Tongue (tissue), 2 donors: ENCODE data around the gene SPOP. TPM values are rescaled to one million over a fixed set of nuclear protein-coding genes. Genes with fewer than 3 reads are reported as not detected.

Source experiments
- DNase-seq: peaks from one replicate; pipeline ENCODE4 v3.0.0-alpha.2; 2015
- total RNA-seq: library from RNA; depleted of rRNA; stranded (reverse); fragments of >200 nt; gene quantifications from one replicate; pipeline ENCODE4 v1.2.3, GENCODE V29; 2014

The SPOP gene
- total RNA-seq, 1 donor from 2014 or later: 131 TPM

- DNase-seq: no peak
These were observed 94.0 kb downstream of the SPOP start for GRCh38 chr17:49583889-49584288.

- DNase-seq: no peak
These were observed 94.7 kb downstream of the SPOP start for GRCh38 chr17:49583226-49583625.

GRCh38 chr17:49582789-49583188 is 95.1 kb downstream of the SPOP start:
- no peak for DNase-seq

DNA sequence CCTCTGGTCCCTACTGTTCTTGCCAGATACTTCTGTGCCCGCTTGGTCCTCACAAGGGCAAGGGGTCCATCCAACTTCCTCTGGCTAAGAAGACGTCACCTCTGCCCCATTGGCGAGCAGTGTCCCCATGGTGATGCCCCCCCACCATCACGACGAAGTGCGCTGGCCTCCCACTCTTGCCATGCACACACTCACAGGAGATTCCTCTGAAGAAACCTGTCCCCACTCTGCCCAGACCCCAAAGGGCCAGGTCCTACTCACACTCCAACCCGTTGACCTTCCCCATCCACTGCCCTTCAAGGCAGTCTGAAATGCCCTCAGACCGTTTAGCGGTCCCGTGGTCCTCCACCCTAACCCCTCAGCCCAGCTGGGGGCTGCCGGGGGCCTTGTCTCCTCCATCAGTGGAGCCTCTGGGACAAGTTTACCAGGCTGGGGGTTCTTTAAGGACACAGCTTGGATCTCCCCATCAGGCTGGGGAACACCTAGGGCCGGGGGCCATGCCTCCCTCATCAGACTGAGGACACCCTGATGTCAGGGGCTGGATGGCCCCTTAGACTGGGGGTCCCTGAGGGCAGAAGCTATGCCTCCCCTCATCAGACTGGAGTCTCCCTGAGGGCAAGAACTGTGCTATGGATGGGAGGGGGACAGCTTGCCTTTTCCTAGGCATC is 95.7 kb downstream of the SPOP start:
- no peak for DNase-seq

- DNase-seq: peak; percentile 69
These were observed 96.3 kb downstream of the SPOP start for GRCh38 chr17:49581648-49581998.

- no peak for DNase-seq
These were observed 96.8 kb downstream of the SPOP start for GRCh38 chr17:49580981-49581647.

DNA sequence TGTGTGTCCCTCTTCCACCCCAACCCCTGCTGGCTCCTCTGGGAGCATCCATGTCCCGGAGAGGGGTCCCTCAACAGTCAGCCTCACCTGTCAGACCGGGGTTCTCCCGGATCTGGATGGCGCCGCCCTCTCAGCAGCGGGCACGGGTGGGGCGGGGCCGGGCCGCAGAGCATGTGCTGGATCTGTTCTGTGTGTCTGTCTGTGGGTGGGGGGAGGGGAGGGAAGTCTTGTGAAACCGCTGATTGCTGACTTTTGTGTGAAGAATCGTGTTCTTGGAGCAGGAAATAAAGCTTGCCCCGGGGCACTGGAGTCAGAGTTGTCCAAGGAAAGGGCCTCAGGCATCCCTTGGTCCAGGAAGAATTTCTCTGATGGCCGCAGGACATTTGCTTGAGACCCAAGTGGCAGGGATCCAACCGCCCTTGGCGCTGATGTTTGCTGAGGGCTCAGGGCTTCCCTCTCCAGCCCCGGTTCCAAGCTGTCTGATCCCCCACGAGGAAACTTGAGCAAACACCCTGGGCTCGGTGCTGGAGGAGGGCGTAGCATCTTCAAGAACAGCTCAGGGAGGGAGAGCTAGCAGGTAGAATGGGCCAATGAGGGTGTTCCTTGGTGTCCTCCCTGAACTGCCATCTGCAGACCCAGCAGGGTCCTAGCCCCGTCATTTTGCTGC is 97.7 kb downstream of the SPOP start:
- no peak for DNase-seq

DNA sequence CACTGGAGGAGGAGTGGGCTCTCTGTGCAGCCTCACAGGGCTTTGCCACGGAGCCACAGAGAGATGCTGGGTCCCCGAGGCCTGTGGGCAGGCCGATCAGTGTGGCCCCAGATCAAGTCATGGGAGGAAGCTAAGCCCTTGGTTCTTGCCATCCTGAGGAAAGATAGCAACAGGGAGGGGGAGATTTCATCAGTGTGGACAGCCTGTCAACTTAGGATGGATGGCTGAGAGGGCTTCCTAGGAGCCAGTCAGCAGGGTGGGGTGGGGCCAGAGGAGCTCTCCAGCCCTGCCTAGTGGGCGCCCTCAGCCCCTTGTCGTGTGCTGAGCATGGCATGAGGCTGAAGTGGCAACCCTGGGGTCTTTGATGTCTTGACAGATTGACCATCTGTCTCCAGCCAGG is 98.4 kb downstream of the SPOP start:
- DNase-seq: no peak

- no peak for DNase-seq
These were observed 98.9 kb downstream of the SPOP start for GRCh38 chr17:49578952-49579500.

DNA sequence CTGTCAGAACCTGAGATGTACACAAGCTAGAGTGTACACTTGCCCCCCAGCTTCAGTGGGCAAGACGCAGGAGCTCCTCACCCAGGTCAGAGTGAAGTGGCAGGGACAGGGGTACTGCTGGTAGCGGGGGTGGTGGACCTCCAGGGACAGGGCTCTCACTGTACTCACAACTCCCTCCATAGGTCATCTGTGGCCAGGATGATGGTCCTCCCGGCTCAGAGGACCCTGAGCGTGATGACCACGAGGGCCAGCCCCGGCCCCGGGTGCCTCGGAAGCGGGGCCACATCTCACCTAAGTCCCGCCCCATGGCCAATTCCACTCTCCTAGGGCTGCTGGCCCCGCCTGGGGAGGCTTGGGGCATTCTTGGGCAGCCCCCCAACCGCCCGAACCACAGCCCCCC is 99.5 kb downstream of the SPOP start:
- no peak for DNase-seq

DNA sequence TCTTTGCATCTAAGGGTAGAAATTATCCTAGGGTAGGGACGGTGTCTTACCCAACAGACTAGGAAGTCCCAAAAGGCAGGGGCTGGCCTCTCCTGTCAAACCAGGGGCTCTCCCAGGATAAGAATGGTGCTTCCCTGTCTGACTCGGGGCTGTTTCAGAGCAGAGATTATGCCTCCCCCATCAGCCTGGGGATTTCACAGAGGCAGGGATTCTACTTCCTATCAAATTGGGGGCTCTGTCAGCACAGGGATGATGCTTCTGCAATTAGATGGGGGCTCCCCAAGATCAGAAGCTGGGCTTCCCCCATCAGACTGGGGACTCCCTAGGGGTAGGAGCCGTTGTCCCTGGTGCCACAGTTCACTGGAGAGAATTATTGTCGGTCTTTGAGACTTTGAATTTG is 99.9 kb downstream of the SPOP start:
- no peak for DNase-seq

DNA sequence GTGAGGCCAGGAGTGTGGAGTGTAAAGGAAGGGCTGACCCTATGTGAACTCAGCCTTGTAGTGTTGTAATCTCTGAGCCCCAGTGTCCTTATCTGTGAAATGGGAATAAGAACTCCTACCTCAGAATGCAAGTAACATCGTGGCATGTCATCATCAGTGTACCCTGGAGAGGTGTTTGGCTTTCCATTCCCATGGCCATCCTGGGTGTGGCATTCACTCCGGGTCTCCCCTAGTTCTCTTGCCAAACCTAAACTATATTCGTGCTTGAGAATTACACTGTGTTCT is 100.3 kb downstream of the SPOP start:
- no peak for DNase-seq

GRCh38 chr17:49576917-49577649 is 100.8 kb downstream of the SPOP start:
- no peak for DNase-seq

GRCh38 chr17:49576088-49576916 is 101.6 kb downstream of the SPOP start:
- DNase-seq: peak; percentile 75

DNA sequence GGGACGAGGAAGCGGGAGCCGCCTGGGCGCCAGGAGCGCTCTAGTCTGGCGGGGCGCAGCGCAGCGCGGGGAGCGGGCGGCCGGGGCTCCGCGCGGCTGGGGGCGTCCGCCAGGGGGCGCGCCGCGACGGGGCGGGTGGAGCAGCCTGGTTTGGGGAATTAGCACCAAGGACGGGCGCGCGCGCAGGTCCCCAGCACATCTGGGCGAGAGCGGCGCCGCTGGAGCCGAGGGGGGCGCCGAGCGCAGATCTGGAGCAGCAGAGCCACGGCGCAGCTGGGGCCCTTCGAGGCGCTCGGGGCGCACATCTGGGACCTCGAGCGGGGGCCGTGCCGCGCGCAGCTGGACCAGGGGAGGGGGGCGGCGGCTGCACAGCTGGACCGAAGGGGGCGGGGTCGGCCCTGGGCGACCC is 102.2 kb downstream of the SPOP start, which contains the start of gene NXPH3:
Gene NXPH3, plus strand, starts transcription at position 193 of the 409 bp plus-strand sequence. CDS start 349 bp downstream, outside the sequence.
- DNase-seq: peak; percentile 58

GRCh38 chr17:49574945-49575678 is 102.8 kb downstream of the SPOP start:
- no peak for DNase-seq

DNA sequence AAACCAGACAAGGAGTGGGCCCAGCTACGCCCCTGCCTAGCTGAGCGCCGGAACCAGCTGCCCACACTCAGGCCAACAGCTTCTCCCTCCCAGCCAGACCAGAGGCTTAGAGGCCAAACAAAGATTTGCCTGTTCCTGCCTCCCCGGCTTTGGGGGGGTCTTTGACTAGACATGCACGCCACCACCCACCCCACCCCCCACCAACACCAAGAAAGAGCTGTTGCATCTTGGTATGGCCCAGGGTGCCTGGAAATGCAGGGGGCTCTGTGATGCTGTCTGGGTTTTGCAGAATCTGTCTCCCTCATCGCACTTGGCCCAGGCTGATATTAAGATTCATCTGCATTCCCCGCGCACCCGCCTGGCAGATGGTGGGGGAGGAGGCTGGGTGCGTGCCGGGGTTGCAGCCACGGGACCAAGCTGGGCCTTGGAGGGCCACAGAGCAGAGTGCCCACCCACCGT is 103.5 kb downstream of the SPOP start:
- no peak for DNase-seq

- DNase-seq: no peak
These were observed 104.2 kb downstream of the SPOP start for GRCh38 chr17:49573510-49574322.

DNA sequence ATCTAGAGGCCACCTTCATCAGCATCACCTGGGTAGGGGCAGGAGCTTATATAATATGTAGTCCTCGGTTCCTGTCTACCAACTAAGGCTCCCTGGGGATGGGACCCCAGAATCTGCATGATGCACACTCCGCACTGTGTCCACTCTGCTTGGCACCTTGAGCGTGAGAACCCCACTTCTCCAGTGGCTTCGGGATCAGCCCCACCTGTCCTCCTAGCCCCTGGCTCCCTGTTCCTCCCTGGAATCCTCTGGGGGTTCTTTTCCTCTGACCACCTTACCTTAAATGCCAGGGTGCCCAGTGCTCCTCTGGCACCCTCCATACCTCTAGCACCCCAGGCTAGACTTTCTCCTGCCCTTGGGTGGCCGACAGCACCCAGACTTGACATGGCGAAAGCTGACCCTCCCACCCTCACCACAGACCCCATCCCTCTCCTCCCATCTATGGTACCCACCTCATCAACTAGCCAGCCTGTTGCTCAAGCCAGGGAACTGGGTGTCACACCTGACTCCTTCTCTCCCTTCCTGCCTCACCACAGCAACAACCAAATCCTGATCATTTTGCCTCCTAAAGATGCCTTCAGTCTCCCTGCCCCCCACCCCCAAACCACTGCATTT is 105.0 kb downstream of the SPOP start:
- DNase-seq: no peak

DNA sequence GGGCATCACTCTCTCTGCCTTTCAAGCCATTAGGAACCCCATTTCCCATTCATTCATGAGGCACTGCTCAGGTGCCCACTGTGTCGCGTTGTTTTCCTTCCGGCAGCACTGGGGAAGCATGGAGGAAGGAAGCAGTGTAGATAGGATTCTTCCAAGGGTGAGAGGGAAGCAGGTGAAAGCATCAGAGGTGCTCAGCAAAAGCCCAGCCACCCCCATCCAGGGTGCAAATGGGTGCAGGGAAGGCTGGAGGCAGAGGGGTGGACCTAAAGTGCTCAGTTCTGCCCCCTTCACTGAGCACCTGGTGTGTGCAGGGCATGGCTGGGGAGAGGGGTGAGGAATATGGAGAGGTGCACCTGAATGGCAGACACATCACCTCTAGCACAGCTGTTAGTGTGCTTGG is 105.7 kb downstream of the SPOP start:
- DNase-seq: no peak
